ENCODE results near the gene POLR2I. TPM values are rescaled to one million over a fixed set of nuclear protein-coding genes. Genes with fewer than 3 reads are reported as not detected.

Gene POLR2I
- total and polyA plus RNA-seq, 4 donors = 11.4 to 110 (median 61.1) TPM

- no peak for TF ChIP-seq CTCF (IDR thresholded peaks at IDR 0.05; ENCODE audit: low read depth, low read length, missing input control)
- TF ChIP-seq YY1 (IDR thresholded peaks at IDR 0.05) = no peak
- TF ChIP-seq FOXA1 (IDR thresholded peaks at IDR 0.05) = no peak
- no peak for TF ChIP-seq REST (IDR thresholded peaks at IDR 0.05)
- no peak for TF ChIP-seq RAD21 (IDR thresholded peaks at IDR 0.05)
- no peaks in the 10 kb centered on the region for H3K27me3 ChIP-seq (ENCODE audit: control insufficient read depth in 4 of 4, insufficient read depth in 4 of 4, low read length in 3 of 4)
- H3K9me3 ChIP-seq (ENCODE audit: control insufficient read depth in 4 of 4, low read length in 3 of 4) = no peaks in the 10 kb centered on the region
- peaks cover 0 to 6% (median 4%) of the 10 kb centered on the region in 4 donors for H3K4me1 ChIP-seq (ENCODE audit: control insufficient read depth in 4 of 4, insufficient read depth in 4 of 4, low read length in 3 of 4)
- H3K4me3 ChIP-seq (ENCODE audit: low read depth in 1 of 3, low read length in 3 of 3) = no peak overlapping the region
- peaks cover 8 to 31% (median 14%) of the 10 kb centered on the region in 4 donors for H3K36me3 ChIP-seq (ENCODE audit: control insufficient read depth in 4 of 4, insufficient read depth in 3 of 4, low read depth in 1 of 4, low read length in 3 of 4)
- no peak for DNase-seq (ENCODE audit: low spot score)
- 97% methylated on average over 18 of the region's 18 CpGs for WGBS
- H3K27ac ChIP-seq (ENCODE audit: low read depth in 1 of 2, low read length in 2 of 2) = no peak overlapping the region
- no peak overlapping the region for H3K9ac ChIP-seq (ENCODE audit: low read depth in 1 of 2, low read length in 2 of 2)
These were observed 6.3 kb upstream of the POLR2I start for GRCh38 chr19:36120984-36121358.

GRCh38 chr19:36120092-36120983 lies 5.7 kb upstream of the POLR2I start:
- no peaks in the 10 kb centered on the region for H3K9me3 ChIP-seq (ENCODE audit: control insufficient read depth in 4 of 4, low read length in 3 of 4)
- WGBS = 91% methylated on average over 26 of the region's 26 CpGs
- H3K9ac ChIP-seq (ENCODE audit: low read depth in 1 of 2, low read length in 2 of 2) = no peak overlapping the region
- peaks cover 8 to 25% (median 11%) of the 10 kb centered on the region in 4 donors for H3K36me3 ChIP-seq (ENCODE audit: control insufficient read depth in 4 of 4, insufficient read depth in 3 of 4, low read depth in 1 of 4, low read length in 3 of 4)
- DNase-seq (ENCODE audit: low spot score) = no peak
- TF ChIP-seq HNF4A (conservative IDR thresholded peaks at IDR 0.05) = no peak
- no peak for TF ChIP-seq JUND (IDR thresholded peaks at IDR 0.05)
- no peak for TF ChIP-seq EGR1 (IDR thresholded peaks at IDR 0.05; ENCODE audit: low read depth in 2 of 2)
- TF ChIP-seq MAX (IDR thresholded peaks at IDR 0.05) = no peak
- no peak for TF ChIP-seq REST (IDR thresholded peaks at IDR 0.05)
- no peak for TF ChIP-seq RAD21 (IDR thresholded peaks at IDR 0.05)
- no peak for TF ChIP-seq NR2F2 (IDR thresholded peaks at IDR 0.05)
- no peak for TF ChIP-seq HNF4G (IDR thresholded peaks at IDR 0.05)
- no peak for TF ChIP-seq YY1 (IDR thresholded peaks at IDR 0.05)
- TF ChIP-seq ATF3 (IDR thresholded peaks at IDR 0.05) = no peak
- TF ChIP-seq RXRA (IDR thresholded peaks at IDR 0.05) = no peak
- no peak for TF ChIP-seq GABPA (IDR thresholded peaks at IDR 0.05 in 1 of 2, conservative IDR thresholded peaks at IDR 0.05 in 1 of 2)
- TF ChIP-seq FOXA1 (IDR thresholded peaks at IDR 0.05) = no peak
- no peak for TF ChIP-seq SP1 (IDR thresholded peaks at IDR 0.05)
- H3K27ac ChIP-seq (ENCODE audit: low read depth in 1 of 2, low read length in 2 of 2) = no peak overlapping the region
- H3K4me3 ChIP-seq (ENCODE audit: low read depth in 1 of 3, low read length in 3 of 3) = no peak overlapping the region
- no peaks in the 10 kb centered on the region for H3K27me3 ChIP-seq (ENCODE audit: control insufficient read depth in 4 of 4, insufficient read depth in 4 of 4, low read length in 3 of 4)
- peaks cover 0 to 9% (median 8%) of the 10 kb centered on the region in 4 donors for H3K4me1 ChIP-seq (ENCODE audit: control insufficient read depth in 4 of 4, insufficient read depth in 4 of 4, low read length in 3 of 4)
